HepG2 (cell line): Measurements from ENCODE around the gene NFIL3. TPM values are rescaled to one million over a fixed set of nuclear protein-coding genes. Genes with fewer than 3 reads are reported as not detected.
A peak's percentile ranks its signal among the peaks of the same experiment; 100 is the strongest.

Source experiments
- ATF7-NPFF ChIP-seq: sonication (generic); formaldehyde crosslinking; IDR thresholded peaks from 2 replicates; pipeline ENCODE4 v1.8.1; 2023; ENCODE audit warnings: mild to moderate bottlenecking, low read depth, missing genetic modification reagents, moderate library complexity
- BHLHE40 ChIP-seq: IDR thresholded peaks from 2 replicates; pipeline ENCODE4 v1.6.1; 2011; ENCODE audit warnings: low read length, improper control_type of control experiment
- BRCA1 ChIP-seq: sonication (generic); formaldehyde crosslinking; IDR thresholded peaks from 2 replicates; pipeline ENCODE4 v1.4.0; 2020; ENCODE audit warnings: missing genetic modification reagents
- CENPT ChIP-seq: sonication (generic); formaldehyde crosslinking; IDR thresholded peaks from 2 replicates; pipeline ENCODE4 v1.8.0; 2022; ENCODE audit warnings: low read depth, mild to moderate bottlenecking, moderate library complexity, missing genetic modification reagents
- ELF1 ChIP-seq: sonication (generic); formaldehyde crosslinking; IDR thresholded peaks from 2 replicates; pipeline ENCODE4 v1.4.0; 2020; ENCODE audit warnings: missing genetic modification reagents
- ETV5 ChIP-seq: IDR thresholded peaks from 2 replicates; pipeline ENCODE4 v1.6.1; 2018; ENCODE audit warnings: missing biosample characterization, missing genetic modification reagents, inconsistent platforms, borderline replicate concordance
- HNF1B ChIP-seq: sonication (generic); formaldehyde crosslinking; IDR thresholded peaks from 2 replicates; pipeline ENCODE4 v1.5.1; 2020; ENCODE audit warnings: mild to moderate bottlenecking, moderate library complexity, missing genetic modification reagents
- MATR3 ChIP-seq: sonication (generic); formaldehyde crosslinking; IDR thresholded peaks from 2 replicates; pipeline ENCODE4 v1.4.0; 2020; ENCODE audit warnings: missing genetic modification reagents
- MBNL3 ChIP-seq: fragments of 250-450 bp; sonication (Bioruptor Pico); conservative IDR thresholded peaks from 2 replicates; pipeline ENCODE4 v1.8.0; 2022; ENCODE audit warnings: mild to moderate bottlenecking, inconsistent platforms
- NR0B2 ChIP-seq: sonication (generic); formaldehyde crosslinking; IDR thresholded peaks from 2 replicates; pipeline ENCODE4 v1.4.0; 2020; ENCODE audit warnings: mild to moderate bottlenecking, missing genetic modification reagents
- RBFOX2 ChIP-seq: fragments of 200-400 bp; formaldehyde crosslinking; IDR thresholded peaks from 2 replicates; pipeline ENCODE4 v1.6.1; 2017; ENCODE audit warnings: low read depth, mild to moderate bottlenecking, low read length
- REL ChIP-seq: sonication (generic); formaldehyde crosslinking; conservative IDR thresholded peaks from 2 replicates; pipeline ENCODE4 v1.8.0; 2022; ENCODE audit warnings: mild to moderate bottlenecking, missing genetic modification reagents, moderate library complexity
- RELA ChIP-seq: sonication (generic); formaldehyde crosslinking; IDR thresholded peaks from 2 replicates; pipeline ENCODE4 v1.4.0; 2020; ENCODE audit warnings: missing genetic modification reagents
- REPIN1 ChIP-seq: sonication (generic); formaldehyde crosslinking; IDR thresholded peaks from 2 replicates; pipeline ENCODE4 v1.8.0; 2022; ENCODE audit warnings: missing genetic modification reagents, low read depth, mild to moderate bottlenecking, borderline replicate concordance
- SALL1 ChIP-seq: sonication (generic); formaldehyde crosslinking; IDR thresholded peaks from 2 replicates; pipeline ENCODE4 v1.8.0; 2022; ENCODE audit warnings: mild to moderate bottlenecking, missing genetic modification reagents
- STAG1 ChIP-seq: sonication (generic); formaldehyde crosslinking; IDR thresholded peaks from 2 replicates; pipeline ENCODE4 v1.4.0; 2020; ENCODE audit warnings: missing genetic modification reagents
- ZSCAN20 ChIP-seq: sonication (generic); formaldehyde crosslinking; IDR thresholded peaks from 2 replicates; pipeline ENCODE4 v1.4.0; 2020; ENCODE audit warnings: missing genetic modification reagents, mild to moderate bottlenecking, borderline replicate concordance
- ZSCAN9 ChIP-seq: IDR thresholded peaks from 2 replicates; pipeline ENCODE4 v1.6.1; 2016; ENCODE audit warnings: borderline replicate concordance
- polyA plus RNA-seq, 8 experiments: library from polyadenylated mRNA; depleted of rRNA in 3 of 8; stranded (reverse) in 7 of 8; unstranded in 1 of 8; fragments of >200 nt; fragmentation: Illumina TruSeq in 4 of 8; extraction: Trizol in 4 of 8; gene quantifications; 2 replicates each; pipeline versions ENCODE4 v1.2.1 to v1.2.3, GENCODE V29; 2011 to 2016; ENCODE audit warnings: low read depth in 4 of 8, missing spikeins in 1 of 8, mixed read lengths in 1 of 8; ENCODE audit not compliant: insufficient read depth in 1 of 8
- total RNA-seq, 5 experiments: library from RNA; depleted of rRNA; stranded (reverse); fragments of >200 nt; fragmentation: Illumina TruSeq; extraction: Trizol; gene quantifications; 2 replicates each; pipeline ENCODE4 v1.2.3, GENCODE V29; 2016; ENCODE audit warnings: low read depth in 1 of 5
- TF ChIP-seq, protein P1 (sequence below): sonication (generic); formaldehyde crosslinking; IDR thresholded peaks from 2 replicates; pipeline ENCODE4 v1.5.0; 2020; ENCODE audit warnings: missing genetic modification reagents

The NFIL3 gene
- total and polyA plus RNA-seq, 2 of the 13 experiments (the other 11 are each of a cell fraction or from before 2014, with no cell fraction given): 46.6 to 54.2 TPM

GRCh38 chr9:91361291-91362050, 62.2 kb downstream of the NFIL3 start, which contains the start of gene AUH (continued):
- no peak for TF ChIP-seq ELF1 (CRISPR knock-in tag)
- TF ChIP-seq, protein P1, sequence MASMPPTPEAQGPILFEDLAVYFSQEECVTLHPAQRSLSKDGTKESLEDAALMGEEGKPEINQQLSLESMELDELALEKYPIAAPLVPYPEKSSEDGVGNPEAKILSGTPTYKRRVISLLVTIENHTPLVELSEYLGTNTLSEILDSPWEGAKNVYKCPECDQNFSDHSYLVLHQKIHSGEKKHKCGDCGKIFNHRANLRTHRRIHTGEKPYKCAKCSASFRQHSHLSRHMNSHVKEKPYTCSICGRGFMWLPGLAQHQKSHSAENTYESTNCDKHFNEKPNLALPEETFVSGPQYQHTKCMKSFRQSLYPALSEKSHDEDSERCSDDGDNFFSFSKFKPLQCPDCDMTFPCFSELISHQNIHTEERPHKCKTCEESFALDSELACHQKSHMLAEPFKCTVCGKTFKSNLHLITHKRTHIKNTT (CRISPR knock-in tag): no peak
- no peak for TF ChIP-seq BHLHE40
- TF ChIP-seq REPIN1: no peak
- TF ChIP-seq RBFOX2: peak; percentile 94
- no peak for TF ChIP-seq ZSCAN9 (CRISPR knock-in tag)
- peak; percentile 8; the same call in 1 of the 2 replicates for TF ChIP-seq STAG1 (CRISPR knock-in tag)
- TF ChIP-seq RELA: no peak
- TF ChIP-seq REL (CRISPR knock-in tag): 0 out of 2 replicates have a peak, but pooled peaks have one; percentile 43
- TF ChIP-seq HNF1B (CRISPR knock-in tag): no peak
- peak; percentile 79; the same call in 1 of the 2 replicates for TF ChIP-seq ZSCAN20 (CRISPR knock-in tag)
- TF ChIP-seq MBNL3 (CRISPR knock-in tag): no peak
- TF ChIP-seq ATF7-NPFF: peak; percentile 71; the same call in 1 of the 2 replicates
- TF ChIP-seq MATR3 (CRISPR knock-in tag): no peak
- peak; percentile 53 for TF ChIP-seq SALL1
- TF ChIP-seq NR0B2 (CRISPR knock-in tag): peak; percentile 55; the same call in 1 of the 2 replicates
- TF ChIP-seq CENPT (CRISPR knock-in tag): no peak
- TF ChIP-seq BRCA1 (CRISPR knock-in tag): no peak; the same call in none of the 2 replicates
- TF ChIP-seq ETV5 (CRISPR knock-in tag): no peak
